ENCODE results near the gene GPR55. TPM values are rescaled to one million over a fixed set of nuclear protein-coding genes. Genes with fewer than 3 reads are reported as not detected.

GPR55 gene
- total RNA-seq, 1 experiment from 2014 or later, result not detected

- DNase-seq, result peak; percentile 22
- Histone ChIP-seq H3K36me3 (replicated peaks; ENCODE audit: control insufficient read depth, insufficient read depth, low read length) (no peaks in the 10 kb centered on the region), H3K27me3 (ENCODE audit: control insufficient read depth, insufficient read depth, low read length) (no peaks in the 10 kb centered on the region), H3K4me3 (ENCODE audit: insufficient read depth, low read depth, low read length) (peak overlapping the region; percentile 92; the same call in 1 of the 2 replicates)
Observed at GRCh38 chr2:230863442-230864121, 61.5 kb downstream of the GPR55 start.

DNA sequence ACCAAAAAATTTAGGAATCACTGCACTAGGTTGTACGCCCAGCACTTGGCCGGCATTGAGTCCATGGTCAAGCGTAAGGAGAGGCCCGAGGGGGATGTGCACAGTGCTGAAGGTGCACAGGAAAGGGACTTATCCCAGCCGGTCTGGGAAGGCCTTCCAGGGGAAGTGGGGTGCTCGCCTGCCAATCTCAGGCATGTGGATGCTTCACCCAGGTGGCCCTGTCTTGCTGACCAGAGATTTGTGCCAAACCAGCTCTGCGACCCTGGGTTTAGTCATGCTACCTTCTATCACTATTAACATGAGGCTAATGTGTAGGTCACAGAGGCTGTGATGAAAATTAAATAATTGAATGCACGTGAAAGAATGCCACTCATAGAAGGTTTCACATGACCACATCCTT is 62.0 kb downstream of the GPR55 start:
- no peak for DNase-seq
- no peaks in the 10 kb centered on the region for H3K36me3 ChIP-seq (replicated peaks; ENCODE audit: control insufficient read depth, insufficient read depth, low read length)
- no peaks in the 10 kb centered on the region for H3K27me3 ChIP-seq (ENCODE audit: control insufficient read depth, insufficient read depth, low read length)
- no peak overlapping the region for H3K4me3 ChIP-seq (ENCODE audit: insufficient read depth, low read depth, low read length)

DNA sequence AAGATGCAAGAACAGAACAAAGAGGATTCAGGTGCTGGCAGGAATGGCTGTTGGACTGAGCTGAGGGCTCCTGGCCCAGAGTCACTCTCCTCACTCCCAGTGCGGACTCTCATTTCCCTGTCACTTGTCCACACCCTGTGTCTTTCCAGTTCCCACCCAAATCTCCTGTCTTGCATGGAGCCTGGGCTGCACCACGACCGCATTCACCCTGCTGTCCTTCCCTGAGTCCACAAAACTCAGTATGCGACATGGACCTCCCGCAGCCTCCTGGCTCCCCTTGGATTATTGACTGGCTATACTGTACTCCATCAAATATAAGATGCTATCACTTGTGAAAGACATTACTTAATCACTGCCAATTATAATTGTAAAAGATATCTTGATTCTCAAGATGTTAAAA is 62.8 kb downstream of the GPR55 start:
- Histone ChIP-seq H3K36me3 (replicated peaks; ENCODE audit: control insufficient read depth, insufficient read depth, low read length) (no peaks in the 10 kb centered on the region), H3K27me3 (ENCODE audit: control insufficient read depth, insufficient read depth, low read length) (no peaks in the 10 kb centered on the region), H3K4me3 (ENCODE audit: insufficient read depth, low read depth, low read length) (no peak overlapping the region)
- no peak for DNase-seq

- Histone ChIP-seq H3K27me3 (ENCODE audit: control insufficient read depth, insufficient read depth, low read length) (no peaks in the 10 kb centered on the region), H3K4me3 (ENCODE audit: insufficient read depth, low read depth, low read length) (no peak overlapping the region), H3K36me3 (replicated peaks; ENCODE audit: control insufficient read depth, insufficient read depth, low read length) (no peaks in the 10 kb centered on the region)
- peak; percentile 83 for DNase-seq
Observed at GRCh38 chr2:230861552-230862255, 63.3 kb downstream of the GPR55 start.

Other genes with a start within 250 kb of the GPR55 start
- 39.3 and 47.7 TPM in 2 replicates for gene CAB39, start 212.4 kb downstream of the GPR55 start, total RNA-seq (2014; rRNA removed; shearing (Covaris generic))
- 392 and 393 TPM in 2 replicates for gene ITM2C, start 60.3 kb downstream of the GPR55 start, total RNA-seq (2014; rRNA removed; shearing (Covaris generic))
- gene SPATA3, start 70.9 kb upstream of the GPR55 start, total RNA-seq (2014; rRNA removed; shearing (Covaris generic)), result not detected in 2 replicates
- 0.69 and 1.2 TPM in 2 replicates for gene C2orf72, start 112.3 kb upstream of the GPR55 start, total RNA-seq (2014; rRNA removed; shearing (Covaris generic))
- 149 and 154 TPM in 2 replicates for gene PSMD1, start 131.6 kb upstream of the GPR55 start, total RNA-seq (2014; rRNA removed; shearing (Covaris generic))
- gene HTR2B, start 199.8 kb upstream of the GPR55 start, total RNA-seq (2014; rRNA removed; shearing (Covaris generic)), result not detected in 2 replicates